B cell (primary cell): ENCODE data around the gene NIT2. TPM values are rescaled to one million over a fixed set of nuclear protein-coding genes. Genes with fewer than 3 reads are reported as not detected.

Experiments
- ATAC-seq: fragments of 200-7000 bp; cut with Tn5 transposase; one replicate; pipeline ENCODE4 v1.10.0; 2021; ENCODE audit warnings: low read depth, mild to moderate bottlenecking, moderate number of reproducible peaks, moderate library complexity
- CTCF ChIA-PET: fragments of 350-600 bp; sonication (Branson Sonifier 250); formaldehyde crosslinking; loops from one replicate; lab custom pipeline; 2021; ENCODE audit warnings: antibody characterized with exemption, inconsistent platforms; lab: Charles Lee
- POLR2A ChIA-PET: fragments of 350-600 bp; sonication (Branson Sonifier 250); formaldehyde crosslinking; loops from one replicate; lab custom pipeline; 2021; ENCODE audit warnings: antibody characterized with exemption; lab: Charles Lee
- DNase-seq: peaks from one replicate; pipeline ENCODE4 v3.0.0; 2013
- H2AFZ ChIP-seq: 2 replicates; pipeline ENCODE4 v1.6.1; 2012; ENCODE audit warnings: mild to moderate bottlenecking, low read depth, low read length; ENCODE audit not compliant: insufficient read depth, poor library complexity, severe bottlenecking
- H3K27ac ChIP-seq, 2 donors: 1 replicate in 1 of 2; 2 replicates in 1 of 2; pipeline ENCODE4 v1.5.1; 2012 to 2013; ENCODE audit warnings: low read length in 2 of 2, mild to moderate bottlenecking in 2 of 2, moderate library complexity in 1 of 2
- H3K27me3 ChIP-seq, 4 experiments: fragments of 200-600 bp in 1 of 4; sonication (generic) in 1 of 4; replicated peaks in 1 of 4; 1 replicate in 2 of 4; 2 replicates in 2 of 4; pipeline versions ENCODE4 v1.6.1 to v1.7.0; 2013 to 2016; ENCODE audit warnings: low read length in 3 of 4, mild to moderate bottlenecking in 2 of 4, mixed read lengths in 1 of 4, moderate library complexity in 1 of 4; ENCODE audit not compliant: insufficient read depth in 4 of 4, control insufficient read depth in 3 of 4; ENCODE audit errors: control extremely low read depth in 1 of 4
- H3K36me3 ChIP-seq, 2 experiments: replicated peaks in 1 of 2; 1 replicate in 1 of 2; 2 replicates in 1 of 2; pipeline versions ENCODE4 v1.6.1 to v1.7.1; 2013; ENCODE audit warnings: low read length in 1 of 2; ENCODE audit not compliant: insufficient read depth in 2 of 2, control insufficient read depth in 1 of 2; ENCODE audit errors: control extremely low read depth in 1 of 2, extremely low read depth in 1 of 2
- H3K4me1 ChIP-seq, 2 donors: fragments of 200-600 bp in 1 of 2; sonication (generic) in 1 of 2; 1 replicate in 1 of 2; 2 replicates in 1 of 2; pipeline versions ENCODE4 v1.5.1 to v1.6.1; 2013 to 2017; ENCODE audit warnings: low read length in 2 of 2; ENCODE audit not compliant: control insufficient read depth in 2 of 2, insufficient read depth in 2 of 2
- H3K4me2 ChIP-seq: replicated peaks from 2 replicates; pipeline ENCODE3; 2012; ENCODE audit warnings: mild to moderate bottlenecking, low read depth, low read length; ENCODE audit not compliant: poor library complexity, severe bottlenecking
- H3K4me3 ChIP-seq, 5 experiments: fragments of 200-600 bp in 1 of 5; sonication (generic) in 1 of 5; 1 replicate in 3 of 5; 2 replicates in 2 of 5; pipeline versions ENCODE4 v1.5.1 to v1.7.0; 2011 to 2016; ENCODE audit warnings: low read length in 4 of 5, mild to moderate bottlenecking in 4 of 5, low read depth in 2 of 5, control low read depth in 1 of 5, moderate library complexity in 1 of 5; ENCODE audit not compliant: insufficient read depth in 1 of 5; ENCODE audit errors: control extremely low read depth in 1 of 5, extremely low read depth in 1 of 5
- H3K79me2 ChIP-seq: fragments of 200-600 bp; sonication (generic); one replicate; pipeline ENCODE4 v1.6.0; 2016; ENCODE audit warnings: low read length; ENCODE audit not compliant: control insufficient read depth, insufficient read depth
- H3K9ac ChIP-seq: fragments of 200-600 bp; sonication (generic); 2 replicates; pipeline ENCODE4 v1.6.1; 2017; ENCODE audit warnings: mild to moderate bottlenecking, low read length, moderate library complexity
- H3K9me3 ChIP-seq, 3 donors: one replicate each; pipeline versions ENCODE4 v1.6.1 to v1.7.1; 2013; ENCODE audit warnings: low read length in 2 of 3; ENCODE audit not compliant: control insufficient read depth in 2 of 3, insufficient read depth in 1 of 3; ENCODE audit errors: control extremely low read depth in 1 of 3
- H4K20me1 ChIP-seq: 2 replicates; pipeline ENCODE4 v1.6.0; 2012; ENCODE audit warnings: mild to moderate bottlenecking, low read length; ENCODE audit not compliant: insufficient read depth, control insufficient read depth, poor library complexity, severe bottlenecking
- H3K27ac Mint-ChIP-seq: one replicate; pipeline ENCODE4 v1.8.0; 2021; ENCODE audit warnings: mixed read lengths
- H3K27me3 Mint-ChIP-seq: one replicate; pipeline ENCODE4 v1.8.0; 2021; ENCODE audit warnings: mixed read lengths
- H3K4me1 Mint-ChIP-seq: one replicate; pipeline ENCODE4 v1.8.0; 2021; ENCODE audit warnings: mixed read lengths
- H3K4me3 Mint-ChIP-seq: one replicate; pipeline ENCODE4 v1.8.0; 2021; ENCODE audit warnings: mixed read lengths
- H3K9me3 Mint-ChIP-seq: one replicate; pipeline ENCODE4 v1.8.0; 2022; ENCODE audit warnings: mixed read lengths; ENCODE audit not compliant: insufficient read depth
- EZH2 ChIP-seq: IDR thresholded peaks from 2 replicates; pipeline ENCODE4 v1.6.1; 2012; ENCODE audit warnings: borderline replicate concordance, low read depth, mild to moderate bottlenecking, moderate library complexity, low read length; ENCODE audit not compliant: insufficient read depth, poor library complexity, severe bottlenecking
- WGBS: methylation state at CpG from one replicate; pipeline ENCODE4 v1.1.5; 2013; ENCODE audit warnings: missing lambda C conversion rate; ENCODE audit not compliant: insufficient coverage; 5-methylcytosine and 5-hydroxymethylcytosine counted together
- intact Hi-C: fragments of 100-400 bp; cut with micrococcal nuclease; formaldehyde crosslinking; loops from one replicate; pipeline ENCODE4 v1.10.0; 2022
- polyA plus RNA-seq: library from polyadenylated mRNA; depleted of rRNA; stranded (reverse); fragments of >200 nt; gene quantifications from 2 replicates; pipeline ENCODE4 v1.2.3, GENCODE V29; 2012
- total RNA-seq, 2 donors: library from RNA; stranded (reverse); fragments of 120-200 nt in 1 of 2; gene quantifications; 1 replicate in 1 of 2; 2 replicates in 1 of 2; pipeline versions ENCODE4 v1.2.3 to v1.2.4, GENCODE V29; 2013 to 2022
- TF ChIP-seq, protein P1 (sequence below): fragments of 200-600 bp; IDR thresholded peaks from one replicate; pipeline ENCODE4 v1.8.0; 2022; ENCODE audit warnings: antibody characterized with exemption, mild to moderate bottlenecking

Gene NIT2
- total and polyA plus RNA-seq, 2 donors (not counting 1 experiment from before 2014, with no cell fraction given) = 32.4 to 36.5 TPM

DNA sequence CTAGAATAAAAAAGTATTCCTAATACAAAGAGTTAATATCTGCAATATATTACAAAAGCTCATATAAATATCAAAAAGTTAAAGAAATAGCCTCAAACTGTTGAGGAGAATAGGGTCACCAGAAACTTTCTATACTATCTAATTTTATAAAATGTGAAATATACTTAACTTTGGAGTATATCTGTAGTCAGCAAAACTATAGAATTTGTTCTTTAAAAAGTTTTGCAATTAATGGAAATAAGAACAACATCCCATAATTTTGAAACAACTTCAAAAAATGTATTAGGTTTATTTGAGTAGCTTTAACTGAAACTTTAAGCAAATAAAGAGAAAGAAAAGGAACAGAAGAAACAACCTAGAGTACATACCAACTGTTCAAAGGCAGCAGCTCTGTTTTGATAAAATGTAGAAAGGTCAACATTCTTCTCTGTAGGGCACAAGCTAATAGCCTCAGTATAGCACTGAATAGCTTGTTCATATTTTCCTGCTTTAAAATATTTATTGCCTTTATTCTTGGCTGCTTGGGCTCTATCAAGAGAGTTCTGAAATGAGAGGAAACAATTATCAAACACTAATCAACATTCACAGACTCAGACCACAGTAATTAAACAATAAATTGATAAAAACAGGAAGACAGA, 52.0 kb downstream of the NIT2 start:
- ATAC-seq (no peak), DNase-seq (no peak)
- H3K36me3 ChIP-seq = peaks cover 2 to 43% of the 10 kb centered on the region in 2 experiments
- CTCF ChIA-PET = no interaction called here
- no peaks in the 10 kb centered on the region for H3K27me3 Mint-ChIP-seq
- peaks cover 2% of the 10 kb centered on the region for H3K4me1 Mint-ChIP-seq
- no peak overlapping the region for H3K4me3 ChIP-seq
- H3K27ac Mint-ChIP-seq = no peak overlapping the region
- H4K20me1 ChIP-seq = peaks cover 19% of the 10 kb centered on the region
- H3K27me3 ChIP-seq = no peaks in the 10 kb centered on the region
- no peak for TF ChIP-seq EZH2
- TF ChIP-seq, protein P1, sequence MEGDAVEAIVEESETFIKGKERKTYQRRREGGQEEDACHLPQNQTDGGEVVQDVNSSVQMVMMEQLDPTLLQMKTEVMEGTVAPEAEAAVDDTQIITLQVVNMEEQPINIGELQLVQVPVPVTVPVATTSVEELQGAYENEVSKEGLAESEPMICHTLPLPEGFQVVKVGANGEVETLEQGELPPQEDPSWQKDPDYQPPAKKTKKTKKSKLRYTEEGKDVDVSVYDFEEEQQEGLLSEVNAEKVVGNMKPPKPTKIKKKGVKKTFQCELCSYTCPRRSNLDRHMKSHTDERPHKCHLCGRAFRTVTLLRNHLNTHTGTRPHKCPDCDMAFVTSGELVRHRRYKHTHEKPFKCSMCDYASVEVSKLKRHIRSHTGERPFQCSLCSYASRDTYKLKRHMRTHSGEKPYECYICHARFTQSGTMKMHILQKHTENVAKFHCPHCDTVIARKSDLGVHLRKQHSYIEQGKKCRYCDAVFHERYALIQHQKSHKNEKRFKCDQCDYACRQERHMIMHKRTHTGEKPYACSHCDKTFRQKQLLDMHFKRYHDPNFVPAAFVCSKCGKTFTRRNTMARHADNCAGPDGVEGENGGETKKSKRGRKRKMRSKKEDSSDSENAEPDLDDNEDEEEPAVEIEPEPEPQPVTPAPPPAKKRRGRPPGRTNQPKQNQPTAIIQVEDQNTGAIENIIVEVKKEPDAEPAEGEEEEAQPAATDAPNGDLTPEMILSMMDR = no peak
- no peaks in the 10 kb centered on the region for H3K4me1 ChIP-seq
- H2AFZ ChIP-seq = no peak overlapping the region
- H3K27ac ChIP-seq = no peak overlapping the region
- intact Hi-C loops = no loop called here
- peaks cover 44% of the 10 kb centered on the region for H3K79me2 ChIP-seq
- POLR2A ChIA-PET = no interaction called here
- H3K9me3 ChIP-seq = peaks cover 2 to 9% (median 5%) of the 10 kb centered on the region in 3 donors
- H3K9me3 Mint-ChIP-seq = no peaks in the 10 kb centered on the region
- H3K4me3 Mint-ChIP-seq = no peak overlapping the region
- no peak overlapping the region for H3K4me2 ChIP-seq
- no peak overlapping the region for H3K9ac ChIP-seq

DNA sequence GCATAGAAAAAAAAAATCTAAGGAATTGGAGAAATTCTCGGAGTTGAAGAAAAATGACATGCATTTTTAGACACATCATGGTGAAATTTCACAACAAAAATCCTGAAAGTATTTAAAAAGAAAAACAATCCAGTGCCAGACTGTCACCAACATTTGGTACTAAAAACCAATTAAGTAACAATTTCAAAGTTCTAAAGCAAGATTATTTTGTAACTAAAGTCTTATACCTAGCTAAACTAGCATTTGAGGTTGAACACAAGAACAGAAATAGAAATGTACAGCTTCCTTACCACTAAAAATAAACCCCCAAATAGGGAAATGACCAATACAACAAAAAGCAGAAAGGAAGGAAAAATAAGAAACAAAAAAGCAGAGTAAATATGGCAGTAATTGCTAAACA, 54.5 kb downstream of the NIT2 start:
- Mint-ChIP-seq H3K27me3 (no peaks in the 10 kb centered on the region), H3K4me3 (no peak overlapping the region), H3K9me3 (no peaks in the 10 kb centered on the region), H3K27ac (no peak overlapping the region), H3K4me1 (peaks cover 9% of the 10 kb centered on the region)
- Histone ChIP-seq H3K4me2 (no peak overlapping the region), H3K4me3 (no peak overlapping the region), H3K9me3 (peaks cover 2 to 9% (median 5%) of the 10 kb centered on the region in 3 donors), H3K27ac (no peak overlapping the region), H4K20me1 (peaks cover 44% of the 10 kb centered on the region), H3K79me2 (peaks cover 68% of the 10 kb centered on the region), H2AFZ (no peak overlapping the region), H3K36me3 (peaks cover 0 to 27% of the 10 kb centered on the region in 2 experiments), H3K9ac (no peak overlapping the region), H3K4me1 (no peaks in the 10 kb centered on the region), H3K27me3 (no peaks in the 10 kb centered on the region)
- TF ChIP-seq, protein P1 = no peak
- TF ChIP-seq EZH2 = no peak
- POLR2A ChIA-PET = no interaction called here
- intact Hi-C loops = no loop called here
- ATAC-seq (no peak), DNase-seq (no peak)
- CTCF ChIA-PET = no interaction called here
- WGBS = no CpG with 5 or more reads among the region's 1 CpG
